ENCODE measurements around the gene LRRC52.

LRRC52 gene

GRCh38 chr1:165562571-165562970 is 18.8 kb downstream of the LRRC52 start:
- no peak for DNase-seq (ENCODE audit: low read depth)

DNA sequence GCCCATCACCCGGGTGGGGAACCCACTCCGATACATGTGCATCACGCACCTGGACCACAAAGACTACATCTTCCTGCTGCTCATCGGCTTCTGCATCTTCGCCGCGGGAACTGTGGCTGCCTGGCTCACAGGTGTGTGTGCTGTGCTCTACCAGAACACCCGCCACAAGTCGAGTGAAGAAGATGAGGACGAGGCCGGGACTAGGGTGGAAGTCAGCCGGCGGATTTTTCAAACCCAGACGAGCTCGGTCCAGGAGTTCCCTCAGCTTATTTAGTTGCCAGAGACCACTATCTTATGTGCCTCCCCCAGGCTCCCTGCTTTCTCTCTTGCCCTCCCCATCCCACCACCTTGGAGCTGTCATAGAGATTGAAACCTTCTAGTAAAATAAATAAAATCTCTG is 19.8 kb downstream of the LRRC52 start:
- TF ChIP-seq CTCF (IDR thresholded peaks at IDR 0.05; ENCODE audit: low read depth, low read length, missing control alignments): no peak
- in situ Hi-C loops (cut with HindIII; ENCODE audit: low sequenced_read_pairs): no loop called here
- H3K4me3 ChIP-seq (ENCODE audit: low read depth, low read length): no peak overlapping the region
- DNase-seq (ENCODE audit: low read depth): no peak

More at GRCh38 chr1:165562571-165562970, 18.8 kb downstream of the LRRC52 start:
- in situ Hi-C loops (cut with HindIII; ENCODE audit: low sequenced_read_pairs): no loop called here
- H3K4me3 ChIP-seq (ENCODE audit: low read depth, low read length): no peak overlapping the region
- no peak for TF ChIP-seq CTCF (IDR thresholded peaks at IDR 0.05; ENCODE audit: low read depth, low read length, missing control alignments)

DNA sequence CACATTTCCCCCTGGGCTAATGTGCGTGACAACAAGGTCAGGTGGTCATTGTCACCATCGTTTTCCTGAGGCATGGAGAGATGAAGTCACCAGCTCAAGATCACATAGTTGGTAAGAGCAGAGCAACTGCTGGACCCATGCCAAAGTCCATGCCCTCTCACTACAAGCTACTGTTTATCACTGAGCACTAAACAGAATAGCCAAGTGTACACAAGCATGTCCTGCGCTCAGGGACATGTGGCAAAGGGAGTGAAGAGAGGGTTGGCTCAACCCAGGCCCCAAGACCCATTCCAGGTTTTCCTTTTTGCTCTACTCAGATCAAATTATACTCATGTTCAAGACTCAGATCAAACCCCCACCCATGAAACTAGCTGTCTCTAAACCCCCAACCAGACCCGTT is 20.8 kb downstream of the LRRC52 start:
- H3K4me3 ChIP-seq (ENCODE audit: low read depth, low read length): no peak overlapping the region
- no peak for TF ChIP-seq CTCF (IDR thresholded peaks at IDR 0.05; ENCODE audit: low read depth, low read length, missing control alignments)
- in situ Hi-C loops (cut with HindIII; ENCODE audit: low sequenced_read_pairs): no loop called here
- DNase-seq (ENCODE audit: low read depth): no peak

GRCh38 chr1:165565751-165566490 is 22.1 kb downstream of the LRRC52 start:
- in situ Hi-C loops (cut with HindIII; ENCODE audit: low sequenced_read_pairs): no loop called here
- no peak for DNase-seq (ENCODE audit: low read depth)
- H3K4me3 ChIP-seq (ENCODE audit: low read depth, low read length): no peak overlapping the region
- TF ChIP-seq CTCF (IDR thresholded peaks at IDR 0.05; ENCODE audit: low read depth, low read length, missing control alignments): no peak

GRCh38 chr1:165570078-165570477 is 26.3 kb downstream of the LRRC52 start:
- no peak overlapping the region for H3K4me3 ChIP-seq (ENCODE audit: low read depth, low read length)
- no peak for DNase-seq (ENCODE audit: low read depth)
- in situ Hi-C loops (cut with HindIII; ENCODE audit: low sequenced_read_pairs): no loop called here
- TF ChIP-seq CTCF (IDR thresholded peaks at IDR 0.05; ENCODE audit: low read depth, low read length, missing control alignments): no peak

- no peak for DNase-seq (ENCODE audit: low read depth)
- in situ Hi-C loops (cut with HindIII; ENCODE audit: low sequenced_read_pairs): no loop called here
- TF ChIP-seq CTCF (IDR thresholded peaks at IDR 0.05; ENCODE audit: low read depth, low read length, missing control alignments): no peak
- H3K4me3 ChIP-seq (ENCODE audit: low read depth, low read length): no peak overlapping the region
Measured at GRCh38 chr1:165573787-165574186, 30.0 kb downstream of the LRRC52 start.

All from astrocyte of the cerebellum (primary cell).